GM23338 (cell line): ENCODE measurements around the gene ANKRD6.

ENCODE experiments used
- EZH2 ChIP-seq: fragments of 200-600 bp; sonication (generic); IDR thresholded peaks from one replicate; pipeline ENCODE4 v1.8.0; 2017; ENCODE audit warnings: antibody characterized with exemption, mild to moderate bottlenecking, low read depth; ENCODE audit not compliant: unreplicated experiment
- TF ChIP-seq, protein P1 (sequence below), 2 experiments: fragments of 200-600 bp in 1 of 2; sonication (generic) in 1 of 2; conservative IDR thresholded peaks; 2 replicates each; pipeline versions ENCODE4 v1.5.1 to v1.6.1; 2016 to 2017; ENCODE audit warnings: antibody characterized with exemption in 2 of 2, low read depth in 2 of 2, mild to moderate bottlenecking in 2 of 2, moderate library complexity in 1 of 2

DNA sequence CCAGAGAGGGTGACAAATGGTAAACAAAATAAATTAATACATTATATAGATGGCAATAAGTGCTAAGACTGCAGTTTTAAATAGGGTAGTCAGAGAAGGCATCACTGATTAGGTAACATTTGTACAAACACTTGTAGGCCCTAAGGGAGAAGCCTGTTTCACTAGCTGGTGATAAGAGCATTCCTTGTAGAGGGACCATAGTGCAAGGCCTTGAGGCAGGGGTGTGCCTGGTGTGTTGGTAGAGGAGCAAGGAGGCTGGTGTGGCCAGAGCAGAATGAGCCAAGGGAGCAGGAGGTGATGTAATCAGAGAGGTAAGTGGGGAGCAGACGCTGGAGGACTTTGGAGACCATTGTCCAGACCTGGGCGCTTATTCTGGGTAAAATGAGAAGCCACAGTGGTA is 70.7 kb downstream of the ANKRD6 start:
- TF ChIP-seq, protein P1, sequence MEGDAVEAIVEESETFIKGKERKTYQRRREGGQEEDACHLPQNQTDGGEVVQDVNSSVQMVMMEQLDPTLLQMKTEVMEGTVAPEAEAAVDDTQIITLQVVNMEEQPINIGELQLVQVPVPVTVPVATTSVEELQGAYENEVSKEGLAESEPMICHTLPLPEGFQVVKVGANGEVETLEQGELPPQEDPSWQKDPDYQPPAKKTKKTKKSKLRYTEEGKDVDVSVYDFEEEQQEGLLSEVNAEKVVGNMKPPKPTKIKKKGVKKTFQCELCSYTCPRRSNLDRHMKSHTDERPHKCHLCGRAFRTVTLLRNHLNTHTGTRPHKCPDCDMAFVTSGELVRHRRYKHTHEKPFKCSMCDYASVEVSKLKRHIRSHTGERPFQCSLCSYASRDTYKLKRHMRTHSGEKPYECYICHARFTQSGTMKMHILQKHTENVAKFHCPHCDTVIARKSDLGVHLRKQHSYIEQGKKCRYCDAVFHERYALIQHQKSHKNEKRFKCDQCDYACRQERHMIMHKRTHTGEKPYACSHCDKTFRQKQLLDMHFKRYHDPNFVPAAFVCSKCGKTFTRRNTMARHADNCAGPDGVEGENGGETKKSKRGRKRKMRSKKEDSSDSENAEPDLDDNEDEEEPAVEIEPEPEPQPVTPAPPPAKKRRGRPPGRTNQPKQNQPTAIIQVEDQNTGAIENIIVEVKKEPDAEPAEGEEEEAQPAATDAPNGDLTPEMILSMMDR (conservative IDR thresholded peaks at IDR 0.05; ENCODE audit: low read depth in 2 of 2) = no peak
- no peak for TF ChIP-seq EZH2
